H1 (cell line): ENCODE measurements around the gene LRPPRC. TPM values are rescaled to one million over a fixed set of nuclear protein-coding genes. Genes with fewer than 3 reads are reported as not detected.

Source experiments
- CTCF ChIA-PET: fragments of 300-600 bp; sonication (Branson Sonifier 250); formaldehyde crosslinking; loops from one replicate; lab custom pipeline; 2021; ENCODE audit not compliant: partially characterized antibody; lab: Charles Lee
- POLR2A ChIA-PET: fragments of 300-600 bp; sonication (Branson Sonifier 250); formaldehyde crosslinking; loops from one replicate; lab custom pipeline; 2021; ENCODE audit warnings: inconsistent platforms; ENCODE audit not compliant: partially characterized antibody; lab: Charles Lee
- DNase-seq, 2 experiments: peaks; one replicate each; pipeline versions ENCODE4 v3.0.0 to v3.0.0-alpha.2; 2010 to 2022; ENCODE audit warnings: low spot score in 2 of 2, low read depth in 1 of 2, mixed read lengths in 1 of 2
- FAIRE-seq: peaks from 2 replicates; lab custom pipeline; 2011; peaks lifted over from hg19 to GRCh38; lab: Jason Lieb, UNC
- H2AFZ ChIP-seq: 2 replicates; pipeline ENCODE4 v1.8.1; 2012; ENCODE audit warnings: low read length, inconsistent platforms
- H2AK5ac ChIP-seq: 2 replicates; pipeline ENCODE4 v1.6.1; 2013; ENCODE audit warnings: low read depth, low read length
- H2BK120ac ChIP-seq: replicated peaks from 2 replicates; pipeline ENCODE3; 2013; ENCODE audit warnings: low read depth, low read length, inconsistent platforms
- H2BK12ac ChIP-seq: 2 replicates; pipeline ENCODE4 v1.6.1; 2013; ENCODE audit warnings: low read depth, low read length
- H2BK15ac ChIP-seq: 2 replicates; pipeline ENCODE4 v1.6.1; 2013; ENCODE audit warnings: low read length
- H2BK20ac ChIP-seq: 2 replicates; pipeline ENCODE4 v1.6.1; 2013; ENCODE audit warnings: low read length
- H2BK5ac ChIP-seq: 2 replicates; pipeline ENCODE4 v1.6.1; 2013; ENCODE audit warnings: low read depth, low read length
- H3K14ac ChIP-seq: 2 replicates; pipeline ENCODE4 v1.6.1; 2013; ENCODE audit warnings: inconsistent platforms; ENCODE audit not compliant: insufficient read length
- H3K18ac ChIP-seq: 2 replicates; pipeline ENCODE4 v1.6.1; 2013; ENCODE audit warnings: low read length; ENCODE audit errors: extremely low read depth
- H3K23ac ChIP-seq: 2 replicates; pipeline ENCODE4 v1.6.1; 2013; ENCODE audit warnings: inconsistent platforms; ENCODE audit not compliant: insufficient read length
- H3K23me2 ChIP-seq: 2 replicates; pipeline ENCODE4 v1.6.1; 2013; ENCODE audit warnings: low read depth, low read length
- H3K27ac ChIP-seq: 2 replicates; pipeline ENCODE4 v1.6.1; 2011; ENCODE audit warnings: low read depth, low read length, inconsistent platforms
- H3K27me3 ChIP-seq, 4 experiments: replicated peaks in 1 of 4; 1 replicate in 1 of 4; 2 replicates in 3 of 4; pipeline versions ENCODE4 v1.6.1 to v1.8.1; 2011 to 2013; ENCODE audit warnings: low read length in 3 of 4, mild to moderate bottlenecking in 3 of 4, inconsistent platforms in 2 of 4, mixed read lengths in 2 of 4, moderate library complexity in 1 of 4; ENCODE audit not compliant: control insufficient read depth in 3 of 4, insufficient read depth in 3 of 4; ENCODE audit errors: extremely low read depth in 1 of 4
- H3K36me3 ChIP-seq, 4 experiments: 2 replicates each; pipeline versions ENCODE4 v1.6.1 to v1.8.1; 2011 to 2013; ENCODE audit warnings: mild to moderate bottlenecking in 4 of 4, low read length in 3 of 4, moderate library complexity in 2 of 4, control low read depth in 1 of 4, inconsistent platforms in 1 of 4; ENCODE audit not compliant: insufficient read depth in 4 of 4, control insufficient read depth in 2 of 4
- H3K4ac ChIP-seq: replicated peaks from 2 replicates; pipeline ENCODE3; 2013; ENCODE audit warnings: low read length, low read depth, mixed read lengths, inconsistent platforms; ENCODE audit not compliant: insufficient read length
- H3K4me1 ChIP-seq, 4 experiments: replicated peaks in 1 of 4; 1 replicate in 1 of 4; 2 replicates in 3 of 4; pipeline versions ENCODE4 v1.6.1 to v1.8.1; 2011 to 2013; ENCODE audit warnings: low read length in 3 of 4, inconsistent platforms in 2 of 4, mixed read lengths in 1 of 4; ENCODE audit not compliant: insufficient read depth in 4 of 4, control insufficient read depth in 3 of 4
- H3K4me2 ChIP-seq, 2 experiments: 2 replicates each; pipeline versions ENCODE4 v1.6.1 to v1.8.1; 2011 to 2013; ENCODE audit warnings: low read depth in 2 of 2, low read length in 2 of 2, control low read depth in 1 of 2, inconsistent platforms in 1 of 2, mild to moderate bottlenecking in 1 of 2; ENCODE audit not compliant: insufficient read depth in 1 of 2
- H3K4me3 ChIP-seq, 4 experiments: fragments of 200-600, 300-600 bp in 1 of 4; sonication (generic), shearing (Covaris generic), sonication (Bioruptor Twin) in 1 of 4; 2 replicates each; pipeline versions ENCODE4 v1.5.1 to v1.8.1; 2011 to 2016; ENCODE audit warnings: low read length in 4 of 4, low read depth in 3 of 4, control low read depth in 2 of 4, inconsistent platforms in 2 of 4, mild to moderate bottlenecking in 2 of 4, mixed read lengths in 1 of 4, moderate library complexity in 1 of 4; ENCODE audit not compliant: insufficient read depth in 2 of 4; ENCODE audit errors: extremely low read depth in 1 of 4
- H3K56ac ChIP-seq: replicated peaks from 2 replicates; pipeline ENCODE3; 2013; ENCODE audit warnings: low read depth, mild to moderate bottlenecking, mixed read lengths, low read length, inconsistent platforms; ENCODE audit not compliant: insufficient read length
- H3K79me1 ChIP-seq: 2 replicates; pipeline ENCODE4 v1.6.1; 2013; ENCODE audit warnings: low read depth, low read length, control low read depth
- H3K79me2 ChIP-seq, 2 experiments: 2 replicates each; pipeline versions ENCODE4 v1.6.1 to v1.8.1; 2012 to 2013; ENCODE audit warnings: low read length in 2 of 2, mild to moderate bottlenecking in 2 of 2, inconsistent platforms in 1 of 2; ENCODE audit not compliant: insufficient read depth in 2 of 2, control insufficient read depth in 1 of 2
- H3K9ac ChIP-seq, 4 experiments: replicated peaks in 1 of 4; 1 replicate in 1 of 4; 2 replicates in 3 of 4; pipeline versions ENCODE4 v1.6.1 to v1.8.1; 2011 to 2013; ENCODE audit warnings: low read depth in 3 of 4, low read length in 3 of 4, control low read depth in 2 of 4, mild to moderate bottlenecking in 2 of 4, moderate library complexity in 2 of 4, inconsistent platforms in 1 of 4; ENCODE audit errors: extremely low read depth in 1 of 4
- H3K9me3 ChIP-seq, 2 experiments: 2 replicates each; pipeline versions ENCODE4 v1.6.1 to v1.8.1; 2012 to 2013; ENCODE audit warnings: mild to moderate bottlenecking in 2 of 2, moderate library complexity in 2 of 2, control low read depth in 1 of 2, inconsistent platforms in 1 of 2, low read depth in 1 of 2, low read length in 1 of 2, mixed read lengths in 1 of 2; ENCODE audit not compliant: insufficient read depth in 2 of 2
- H4K20me1 ChIP-seq, 2 experiments: replicated peaks in 1 of 2; 2 replicates each; pipeline versions ENCODE3 to v1.8.1; 2011 to 2013; ENCODE audit warnings: inconsistent platforms in 2 of 2, low read length in 2 of 2, mild to moderate bottlenecking in 1 of 2; ENCODE audit not compliant: insufficient read depth in 2 of 2, control insufficient read depth in 1 of 2
- H4K5ac ChIP-seq: 2 replicates; pipeline ENCODE4 v1.6.1; 2013; ENCODE audit warnings: low read length, low read depth, mixed read lengths, inconsistent platforms; ENCODE audit not compliant: insufficient read length
- H4K8ac ChIP-seq: 2 replicates; pipeline ENCODE4 v1.8.0; 2013; ENCODE audit warnings: mild to moderate bottlenecking, moderate library complexity, low read length, inconsistent platforms; ENCODE audit not compliant: insufficient read depth; ENCODE audit errors: extremely low read depth
- H4K91ac ChIP-seq: replicated peaks from 2 replicates; pipeline ENCODE3; 2013; ENCODE audit warnings: low read length, mixed read lengths, inconsistent platforms; ENCODE audit not compliant: insufficient read length
- EP300 ChIP-seq, 2 experiments: IDR thresholded peaks; 1 replicate in 1 of 2; 2 replicates in 1 of 2; pipeline ENCODE4 v1.6.1; 2011 to 2012; ENCODE audit warnings: low read depth in 2 of 2, low read length in 2 of 2, mild to moderate bottlenecking in 2 of 2, borderline replicate concordance in 1 of 2, inconsistent platforms in 1 of 2, moderate library complexity in 1 of 2
- JUN ChIP-seq: IDR thresholded peaks from 2 replicates; pipeline ENCODE4 v1.6.1; 2011; ENCODE audit warnings: low read depth, mild to moderate bottlenecking, improper control_type of control experiment, low read length
- JUND ChIP-seq: IDR thresholded peaks from 2 replicates; pipeline ENCODE4 v1.6.1; 2011; ENCODE audit warnings: mild to moderate bottlenecking, improper control_type of control experiment, low read length
- KDM1A ChIP-seq: fragments of 200-600, 300-600 bp; sonication (generic); IDR thresholded peaks from 2 replicates; pipeline ENCODE4 v1.7.1; 2016; ENCODE audit warnings: mild to moderate bottlenecking, low read length, borderline replicate concordance
- RAD21 ChIP-seq, 2 experiments: IDR thresholded peaks in 1 of 2; conservative IDR thresholded peaks in 1 of 2; 2 replicates each; pipeline ENCODE4 v1.6.1; 2011; ENCODE audit warnings: low read depth in 2 of 2, low read length in 2 of 2, improper control_type of control experiment in 1 of 2, inconsistent platforms in 1 of 2, mild to moderate bottlenecking in 1 of 2, moderate library complexity in 1 of 2
- RBBP5 ChIP-seq: IDR thresholded peaks from 2 replicates; pipeline ENCODE4 v1.7.1; 2012; ENCODE audit warnings: low read depth, mild to moderate bottlenecking, inconsistent platforms, low read length, moderate library complexity, borderline replicate concordance
- RNF2 ChIP-seq: fragments of 200-900, 300-1000 bp; sonication (generic); IDR thresholded peaks from 2 replicates; pipeline ENCODE4 v1.7.1; 2016; ENCODE audit warnings: borderline replicate concordance, low read depth, mild to moderate bottlenecking, antibody characterized with exemption, low read length; ENCODE audit not compliant: poor library complexity, severe bottlenecking; ENCODE audit errors: missing control alignments
- RXRA ChIP-seq: IDR thresholded peaks from 2 replicates; pipeline ENCODE4 v1.6.1; 2011; ENCODE audit warnings: low read depth, mild to moderate bottlenecking, low read length, moderate library complexity; ENCODE audit not compliant: insufficient read depth
- TAF7 ChIP-seq: optimal IDR thresholded peaks from 2 replicates; pipeline ENCODE3; 2011; ENCODE audit warnings: low read depth, mild to moderate bottlenecking, inconsistent platforms, low read length, moderate library complexity, borderline replicate concordance
- WGBS, 2 experiments: shearing (Covaris generic) in 1 of 2; methylation state at CpG; one replicate each; pipeline versions ENCODE4 v1.1.6 to v1.1.7; 2013 to 2015; ENCODE audit warnings: low lambda C conversion rate in 2 of 2, mixed read lengths in 2 of 2, inconsistent platforms in 1 of 2, low coverage in 1 of 2, missing lambda C conversion rate in 1 of 2; ENCODE audit not compliant: insufficient replicate concordance in 2 of 2, insufficient coverage in 1 of 2, insufficient read length in 1 of 2; ENCODE audit errors: extremely low coverage in 1 of 2, missing lambda C conversion rate in 1 of 2; 5-methylcytosine and 5-hydroxymethylcytosine counted together
- polyA plus RNA-seq, 7 experiments: library from polyadenylated mRNA; depleted of rRNA in 3 of 7; stranded (reverse) in 5 of 7; unstranded in 2 of 7; fragments of >200 nt in 5 of 7; fragments of 200-250 nt in 2 of 7; gene quantifications; 1 replicate in 5 of 7; 2 replicates in 1 of 7; 4 replicates in 1 of 7; pipeline versions ENCODE4 v1.2.1 to v1.2.3, GENCODE V29; 2011 to 2013; ENCODE audit warnings: missing spikeins in 2 of 7, mixed read lengths in 2 of 7
- total RNA-seq: library from RNA; stranded (reverse); fragmentation: NEBNext Ultra II Directional; extraction: Animal tissue kit (Norgen Biotek cat#: 25700); gene quantifications from 2 replicates; pipeline ENCODE4 v1.2.1, GENCODE V29; 2021

LRPPRC gene
- total and polyA plus RNA-seq, 2 of the 8 experiments (the other 6 are each of a cell fraction or from before 2014, with no cell fraction given) = 43.4 to 167 TPM

DNA sequence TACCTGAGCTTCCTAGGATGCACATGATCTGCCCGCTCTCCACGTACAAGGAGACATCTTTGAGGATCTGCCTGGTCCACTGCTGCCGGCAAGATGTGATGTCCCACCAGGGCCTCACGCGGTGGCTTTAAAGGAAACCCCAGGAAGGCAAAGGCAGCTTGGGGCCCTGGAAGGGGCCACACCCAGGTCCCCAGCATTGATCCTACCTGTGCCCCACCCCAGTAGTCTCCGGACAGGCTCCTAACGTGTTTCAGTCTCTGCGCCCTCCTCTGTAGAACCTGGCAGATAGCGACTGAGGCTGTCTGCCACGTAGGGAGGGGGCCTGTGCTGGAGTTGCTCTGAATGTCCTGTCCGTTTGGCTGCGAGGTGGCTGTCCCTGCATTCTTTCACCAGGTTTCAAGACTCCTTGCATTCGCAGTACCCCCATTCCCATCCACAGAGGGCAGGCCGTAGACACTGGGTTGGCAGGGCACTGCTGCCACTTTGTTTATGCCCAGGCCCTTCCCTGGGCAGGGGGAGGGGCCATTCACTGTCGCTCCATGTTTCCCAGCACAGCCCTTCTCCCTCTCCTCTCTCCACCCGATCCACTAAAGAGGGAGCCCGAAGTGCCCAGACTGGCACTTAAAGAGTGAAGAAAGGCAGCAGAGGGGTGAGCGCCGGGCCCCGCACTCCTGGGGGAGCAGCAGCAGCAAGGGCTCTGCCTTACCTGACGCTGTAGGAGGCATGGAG, 157.8 kb downstream of the LRPPRC start:
- Histone ChIP-seq H3K9me3 (no peaks in the 10 kb centered on the region), H3K9ac (no peak overlapping the region), H3K4me2 (no peak overlapping the region), H2BK5ac (no peak overlapping the region), H2AK5ac (no peak overlapping the region), H3K4ac (no peak overlapping the region), H2BK12ac (no peak overlapping the region), H3K4me3 (no peak overlapping the region), H2AFZ (peak overlapping the region; percentile 50), H2BK15ac (no peak overlapping the region), H3K79me2 (no peaks in the 10 kb centered on the region), H4K91ac (no peak overlapping the region), H4K20me1 (no peaks in the 10 kb centered on the region), H3K79me1 (no peaks in the 10 kb centered on the region), H4K5ac (no peak overlapping the region), H3K4me1 (peaks cover 0 to 6% (median 2%) of the 10 kb centered on the region in 4 experiments; a peak in 3 of 7 replicates), H3K27ac (no peak overlapping the region), H3K56ac (no peak overlapping the region), H3K36me3 (no peaks in the 10 kb centered on the region), H2BK120ac (no peak overlapping the region), H3K23ac (no peak overlapping the region), H4K8ac (peak overlapping the region; percentile 28; the same call in 1 of the 2 replicates), H3K23me2 (no peaks in the 10 kb centered on the region), H3K14ac (no peak overlapping the region), H3K27me3 (no peaks in the 10 kb centered on the region), H3K18ac (no peak overlapping the region)
- DNase-seq (peak in 1 of 2 experiments; percentile 45), FAIRE-seq (no peak)
- POLR2A ChIA-PET = no interaction called here
- 92% methylated on average over 21 of the region's 21 CpGs; no CpG with 5 or more reads in 1 of the 2 experiments for WGBS, 2 experiments
- CTCF ChIA-PET = no interaction called here
- TF ChIP-seq RNF2 (no peak), RXRA (no peak), RBBP5 (no peak), JUND (no peak), RAD21 (IDR thresholded peaks at IDR 0.05 in 1 of 2, conservative IDR thresholded peaks at IDR 0.05 in 1 of 2; ENCODE audit: low read depth in 2 of 2, low read length in 2 of 2) (no peak), TAF7 (no peak), KDM1A (no peak), JUN (no peak), EP300 (IDR thresholded peaks at IDR 0.05; ENCODE audit: borderline replicate concordance in 1 of 2, low read depth in 2 of 2, low read length in 2 of 2) (no peak)
- TF ChIP-seq, all 59 proteins: peak for 0
- H2BK20ac ChIP-seq = no peak overlapping the region
